Neuronal stem cell (in vitro differentiated cells): ENCODE measurements around the gene ST8SIA6.

Experiments used
- DNase-seq: peaks from one replicate; pipeline ENCODE4 v3.0.0-alpha.2; 2013; ENCODE audit warnings: low spot score
- H2AFZ ChIP-seq: one replicate; pipeline ENCODE4 v1.6.1; 2013; ENCODE audit warnings: mild to moderate bottlenecking, low read length, inconsistent platforms
- H2AK5ac ChIP-seq: 2 replicates; pipeline ENCODE4 v1.6.1; 2013; ENCODE audit warnings: low read depth, mild to moderate bottlenecking, inconsistent platforms, low read length, moderate library complexity, mixed read lengths
- H2BK120ac ChIP-seq: 2 replicates; pipeline ENCODE4 v1.6.1; 2013; ENCODE audit warnings: low read depth, mild to moderate bottlenecking, inconsistent platforms, low read length, moderate library complexity, mixed read lengths
- H2BK12ac ChIP-seq: one replicate; pipeline ENCODE4 v1.6.1; 2013; ENCODE audit warnings: low read length, inconsistent platforms
- H2BK15ac ChIP-seq: 2 replicates; pipeline ENCODE4 v1.6.1; 2013; ENCODE audit warnings: mild to moderate bottlenecking, low read length, inconsistent platforms, mixed read lengths
- H2BK5ac ChIP-seq: one replicate; pipeline ENCODE4 v1.6.1; 2013; ENCODE audit warnings: inconsistent platforms, mild to moderate bottlenecking, low read length, moderate library complexity
- H3K14ac ChIP-seq: one replicate; pipeline ENCODE4 v1.6.1; 2013; ENCODE audit warnings: low read length, inconsistent platforms
- H3K18ac ChIP-seq: 2 replicates; pipeline ENCODE4 v1.6.1; 2013; ENCODE audit warnings: low read length, inconsistent platforms
- H3K23ac ChIP-seq: 2 replicates; pipeline ENCODE4 v1.6.1; 2013; ENCODE audit warnings: low read depth, mild to moderate bottlenecking, mixed read lengths, low read length, inconsistent platforms; ENCODE audit not compliant: poor library complexity
- H3K27ac ChIP-seq: replicated peaks from 3 replicates; pipeline ENCODE4 v1.5.1; 2013; ENCODE audit warnings: low read length, inconsistent platforms
- H3K27me3 ChIP-seq, 3 experiments: 2 replicates each; pipeline ENCODE4 v1.6.1; 2013; ENCODE audit warnings: low read length in 3 of 3, mild to moderate bottlenecking in 2 of 3, inconsistent platforms in 1 of 3, low read depth in 1 of 3, mixed read lengths in 1 of 3, moderate library complexity in 1 of 3; ENCODE audit not compliant: control insufficient read depth in 3 of 3, insufficient read depth in 3 of 3
- H3K36me3 ChIP-seq, 2 donors: replicated peaks in 1 of 2; 2 replicates each; pipeline ENCODE4 v1.6.1; 2013; ENCODE audit warnings: low read length in 2 of 2; ENCODE audit not compliant: control insufficient read depth in 2 of 2, insufficient read depth in 2 of 2
- H3K4ac ChIP-seq: 2 replicates; pipeline ENCODE4 v1.6.1; 2013; ENCODE audit warnings: inconsistent platforms, mild to moderate bottlenecking, low read length, moderate library complexity
- H3K4me1 ChIP-seq, 2 donors: 1 replicate in 1 of 2; 2 replicates in 1 of 2; pipeline ENCODE4 v1.6.1; 2013; ENCODE audit warnings: low read length in 2 of 2, low read depth in 1 of 2; ENCODE audit not compliant: control insufficient read depth in 2 of 2, insufficient read depth in 1 of 2
- H3K4me2 ChIP-seq: one replicate; pipeline ENCODE4 v1.6.1; 2013; ENCODE audit warnings: mild to moderate bottlenecking, low read length, inconsistent platforms; ENCODE audit not compliant: insufficient read depth, poor library complexity, severe bottlenecking
- H3K4me3 ChIP-seq, 2 donors: 2 replicates each; pipeline ENCODE4 v1.5.1; 2013; ENCODE audit warnings: low read length in 2 of 2, mild to moderate bottlenecking in 2 of 2, inconsistent platforms in 1 of 2, moderate library complexity in 1 of 2
- H3K79me1 ChIP-seq: one replicate; pipeline ENCODE4 v1.6.1; 2013; ENCODE audit warnings: low read depth, mild to moderate bottlenecking, inconsistent platforms, low read length, moderate library complexity
- H3K9ac ChIP-seq: one replicate; pipeline ENCODE4 v1.6.1; 2013; ENCODE audit warnings: mild to moderate bottlenecking, low read depth, low read length, inconsistent platforms; ENCODE audit not compliant: poor library complexity
- H3K9me3 ChIP-seq, 2 donors: replicated peaks in 1 of 2; 2 replicates each; pipeline versions ENCODE3 to v1.6.1; 2013; ENCODE audit warnings: low read length in 2 of 2, mild to moderate bottlenecking in 2 of 2, inconsistent platforms in 1 of 2, low read depth in 1 of 2, mixed read lengths in 1 of 2, moderate library complexity in 1 of 2; ENCODE audit not compliant: control insufficient read depth in 2 of 2, insufficient read depth in 1 of 2
- H4K8ac ChIP-seq: one replicate; pipeline ENCODE4 v1.6.1; 2013; ENCODE audit warnings: low read depth, mild to moderate bottlenecking, inconsistent platforms, low read length, moderate library complexity
- H4K91ac ChIP-seq: one replicate; pipeline ENCODE4 v1.6.1; 2013; ENCODE audit warnings: low read length, low read depth, mild to moderate bottlenecking, inconsistent platforms; ENCODE audit not compliant: poor library complexity
- WGBS, 2 donors: extraction: QIAGEN DNeasy Blood & Tissue Kit; methylation state at CpG; one replicate each; pipeline ENCODE4 v1.1.7; 2013; ENCODE audit warnings: missing lambda C conversion rate in 2 of 2, mixed read lengths in 1 of 2; ENCODE audit not compliant: insufficient read length in 2 of 2, insufficient replicate concordance in 1 of 2; ENCODE audit errors: extremely low coverage in 2 of 2; 5-methylcytosine and 5-hydroxymethylcytosine counted together

ST8SIA6 gene

DNA sequence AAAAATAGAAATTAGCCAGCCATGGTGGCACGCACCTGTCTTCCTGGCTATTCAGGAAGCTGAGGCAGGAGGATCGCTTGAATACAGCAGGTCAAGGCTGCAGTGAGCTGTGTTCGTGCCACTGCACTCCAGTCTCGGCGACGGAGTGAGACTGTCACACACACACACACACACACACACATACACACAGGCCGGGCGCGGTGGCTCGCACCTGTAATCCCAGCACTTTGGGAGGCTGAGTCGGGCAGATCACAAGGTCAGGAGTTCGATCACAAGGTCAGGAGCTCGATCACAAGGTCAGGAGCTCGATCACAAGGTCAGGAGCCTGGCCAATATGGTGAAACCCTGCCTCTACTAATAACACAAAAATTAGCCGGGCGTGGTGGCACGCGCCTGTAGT is 68.4 kb downstream of the ST8SIA6 start:
- no peak overlapping the region for H3K14ac ChIP-seq
- peak overlapping the region in 1 of 2 donors; percentile 52 for H3K4me3 ChIP-seq
- no peak overlapping the region for H3K4ac ChIP-seq
- no peak overlapping the region for H2AK5ac ChIP-seq
- no peak overlapping the region for H3K9ac ChIP-seq
- H3K4me1 ChIP-seq = peaks cover 0 to 2% of the 10 kb centered on the region in 2 donors
- H2BK5ac ChIP-seq = no peak overlapping the region
- no peaks in the 10 kb centered on the region for H3K27me3 ChIP-seq
- WGBS, 2 donors = no CpG with 5 or more reads among the region's 18 CpGs
- no peak overlapping the region for H2BK15ac ChIP-seq
- no peak overlapping the region for H3K18ac ChIP-seq
- no peak overlapping the region for H3K4me2 ChIP-seq
- no peak overlapping the region for H4K8ac ChIP-seq
- H3K27ac ChIP-seq = no peak overlapping the region
- H3K36me3 ChIP-seq = no peaks in the 10 kb centered on the region
- peaks cover 0 to 2% of the 10 kb centered on the region in 2 donors for H3K9me3 ChIP-seq
- H4K91ac ChIP-seq = no peak overlapping the region
- no peak overlapping the region for H2BK120ac ChIP-seq
- H3K79me1 ChIP-seq = no peaks in the 10 kb centered on the region
- H2AFZ ChIP-seq = no peak overlapping the region
- no peak overlapping the region for H2BK12ac ChIP-seq
- DNase-seq = no peak
- no peak overlapping the region for H3K23ac ChIP-seq

DNA sequence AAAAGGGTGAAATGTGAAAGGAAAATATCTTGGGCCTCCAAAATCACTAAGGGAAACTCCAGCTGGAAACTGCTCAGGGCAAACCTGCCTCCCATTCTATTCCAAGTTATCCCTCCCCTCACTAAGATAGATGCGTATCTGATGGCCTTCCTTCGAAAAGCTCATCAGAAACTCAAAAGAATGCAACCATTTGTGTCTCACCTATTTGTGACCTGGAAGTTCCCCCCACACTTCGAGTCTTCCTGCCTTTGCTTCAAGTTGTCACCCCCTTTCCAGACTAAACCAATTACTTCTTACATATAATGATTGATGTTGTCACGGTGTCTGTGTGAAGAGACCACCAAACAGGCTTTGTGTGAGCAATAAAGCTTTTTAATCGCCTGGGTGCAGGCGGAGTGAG is 69.3 kb downstream of the ST8SIA6 start:
- Histone ChIP-seq H3K4me3 (no peak overlapping the region), H3K4me1 (peaks cover 0 to 2% of the 10 kb centered on the region in 2 donors)

DNA sequence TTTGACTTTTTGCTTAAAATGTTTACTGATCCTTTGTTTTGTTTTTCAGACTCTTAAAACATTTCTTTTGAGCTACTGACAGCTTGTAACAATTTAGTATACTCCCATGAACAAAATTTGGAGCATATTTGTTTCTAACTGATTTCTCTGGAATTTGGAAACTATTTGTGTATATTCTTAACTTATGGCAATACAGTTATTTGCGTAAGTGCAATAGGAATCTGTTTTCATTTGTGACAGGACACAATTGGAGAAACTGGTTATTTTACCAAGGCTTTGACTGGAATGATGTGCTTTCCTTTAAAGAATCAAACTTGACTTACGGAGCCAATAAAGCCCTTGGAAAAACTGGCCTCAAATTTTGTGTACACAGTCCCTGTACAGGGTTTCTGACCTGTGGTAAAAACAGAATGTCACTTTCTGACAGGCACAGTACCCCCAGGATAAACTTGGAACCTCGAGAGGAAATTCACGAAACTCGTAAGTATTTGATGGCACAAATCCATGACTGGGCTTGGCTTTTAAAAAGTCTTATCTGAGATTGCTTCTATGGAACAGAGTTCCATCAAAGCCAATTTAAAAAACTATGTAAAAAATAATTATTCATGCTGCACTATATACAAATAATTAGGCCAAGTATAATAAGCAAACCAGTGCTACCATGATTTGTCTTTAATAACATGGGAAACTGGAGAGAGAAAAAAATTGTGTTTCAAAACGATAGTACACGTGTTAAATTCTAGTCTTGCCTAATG is 70.4 kb downstream of the ST8SIA6 start:
- Histone ChIP-seq H4K8ac (no peak overlapping the region), H2AFZ (no peak overlapping the region), H2BK5ac (no peak overlapping the region), H3K9me3 (peaks cover 0 to 2% of the 10 kb centered on the region in 2 donors), H3K23ac (no peak overlapping the region), H2BK120ac (no peak overlapping the region), H3K79me1 (no peaks in the 10 kb centered on the region), H3K14ac (no peak overlapping the region), H3K4me1 (peaks cover 0 to 2% of the 10 kb centered on the region in 2 donors), H3K18ac (no peak overlapping the region), H2BK12ac (no peak overlapping the region), H3K4me3 (no peak overlapping the region), H3K27me3 (no peaks in the 10 kb centered on the region), H3K4me2 (no peak overlapping the region), H2AK5ac (no peak overlapping the region), H3K36me3 (no peaks in the 10 kb centered on the region), H3K9ac (no peak overlapping the region), H4K91ac (no peak overlapping the region), H3K4ac (no peak overlapping the region), H2BK15ac (no peak overlapping the region), H3K27ac (no peak overlapping the region)
- WGBS, 2 donors = no CpG with 5 or more reads among the region's 7 CpGs
- no peak for DNase-seq

More for the DNA sequence above, 69.3 kb downstream of the ST8SIA6 start:
- Histone ChIP-seq H4K8ac (no peak overlapping the region), H3K27ac (no peak overlapping the region), H3K9ac (no peak overlapping the region), H3K9me3 (peaks cover 0 to 2% of the 10 kb centered on the region in 2 donors), H3K14ac (no peak overlapping the region), H4K91ac (no peak overlapping the region), H2AFZ (no peak overlapping the region), H2BK15ac (no peak overlapping the region), H2AK5ac (no peak overlapping the region), H2BK5ac (no peak overlapping the region), H2BK12ac (no peak overlapping the region), H3K23ac (no peak overlapping the region), H2BK120ac (no peak overlapping the region), H3K4ac (no peak overlapping the region), H3K18ac (no peak overlapping the region), H3K36me3 (no peaks in the 10 kb centered on the region), H3K79me1 (no peaks in the 10 kb centered on the region), H3K4me2 (no peak overlapping the region), H3K27me3 (no peaks in the 10 kb centered on the region)
- WGBS, 2 donors = no CpG with 5 or more reads among the region's 6 CpGs
- no peak for DNase-seq

DNA sequence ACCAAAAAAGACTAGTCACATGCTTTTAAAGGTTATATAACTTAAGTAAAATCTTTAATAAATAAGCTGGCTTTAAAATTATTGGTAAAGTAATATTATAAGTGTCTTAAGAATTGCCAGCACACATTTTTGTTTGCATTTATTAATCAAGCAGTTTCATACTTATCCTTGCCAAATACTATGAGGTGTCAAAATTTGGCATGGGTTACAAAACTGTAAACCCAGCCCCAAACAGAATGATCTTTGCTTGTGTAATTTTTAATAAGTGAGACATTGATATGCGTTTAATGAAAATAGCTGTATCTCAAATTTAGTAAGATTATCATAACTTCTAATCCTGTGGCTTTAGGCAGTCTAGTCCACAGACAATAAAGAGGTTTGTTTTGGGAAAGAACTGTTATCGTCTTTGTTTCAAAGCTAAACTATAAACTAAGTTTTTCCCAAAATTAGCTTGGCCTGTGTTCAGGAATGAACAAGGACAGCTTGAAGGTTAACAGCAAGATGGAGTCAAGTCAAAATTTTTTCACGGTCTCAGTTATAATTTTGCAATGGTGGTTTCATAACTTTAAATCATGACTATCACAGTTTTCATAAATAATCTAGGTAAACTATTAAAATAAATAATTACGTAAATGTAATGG is 72.8 kb downstream of the ST8SIA6 start:
- H3K4me3 ChIP-seq = no peak overlapping the region
- WGBS, 2 donors = no CpG with 5 or more reads among the region's 4 CpGs
- H4K8ac ChIP-seq = no peak overlapping the region

More for the DNA sequence above, 72.8 kb downstream of the ST8SIA6 start:
- H3K23ac ChIP-seq = no peak overlapping the region
- H3K9me3 ChIP-seq = peaks cover 0 to under 1% of the 10 kb centered on the region in 2 donors
- H2AFZ ChIP-seq = no peak overlapping the region
- DNase-seq = no peak
- no peak overlapping the region for H3K14ac ChIP-seq
- no peaks in the 10 kb centered on the region for H3K4me1 ChIP-seq
- H3K18ac ChIP-seq = no peak overlapping the region
- no peak overlapping the region for H2BK12ac ChIP-seq
- H4K91ac ChIP-seq = no peak overlapping the region
- H2BK120ac ChIP-seq = no peak overlapping the region
- H3K4ac ChIP-seq = no peak overlapping the region
- H3K27ac ChIP-seq = no peak overlapping the region
- no peaks in the 10 kb centered on the region for H3K27me3 ChIP-seq
- no peak overlapping the region for H3K9ac ChIP-seq
- H2BK5ac ChIP-seq = no peak overlapping the region
- no peaks in the 10 kb centered on the region for H3K79me1 ChIP-seq
- no peak overlapping the region for H2BK15ac ChIP-seq
- H3K4me2 ChIP-seq = no peak overlapping the region
- no peaks in the 10 kb centered on the region for H3K36me3 ChIP-seq
- H2AK5ac ChIP-seq = no peak overlapping the region
